BE2C (cell line): ENCODE measurements around the gene EIF3A.

Experiments used
- DNase-seq: peaks from one replicate; pipeline ENCODE4 v3.0.0-alpha.2; 2020
- H3K27me3 ChIP-seq: fragments of 250-450 bp; sonication (Bioruptor Pico); 2 replicates; pipeline ENCODE4 v1.5.1; 2020; ENCODE audit warnings: mild to moderate bottlenecking
- H3K36me3 ChIP-seq: fragments of 250-450 bp; sonication (Bioruptor Pico); 2 replicates; pipeline ENCODE4 v1.5.1; 2020; ENCODE audit warnings: mild to moderate bottlenecking
- H3K4me1 ChIP-seq: fragments of 250-450 bp; sonication (Bioruptor Pico); 2 replicates; pipeline ENCODE4 v1.5.1; 2020
- H3K4me3 ChIP-seq: 2 replicates; pipeline ENCODE4 v1.5.1; 2011; ENCODE audit warnings: low read depth, low read length
- H3K9me3 ChIP-seq: fragments of 250-450 bp; sonication (Bioruptor Pico); 2 replicates; pipeline ENCODE4 v1.5.1; 2020
- CTCF ChIP-seq: IDR thresholded peaks from 2 replicates; pipeline ENCODE4 v1.5.1; 2012; ENCODE audit warnings: mild to moderate bottlenecking, low read depth, low read length

Gene EIF3A

GRCh38 chr10:118994321-118994720 lies 86.3 kb downstream of the EIF3A start:
- no peak for TF ChIP-seq CTCF
- H3K27me3 ChIP-seq: no peaks in the 10 kb centered on the region

GRCh38 chr10:118993214-118993613 lies 87.4 kb downstream of the EIF3A start:
- DNase-seq: no peak
- TF ChIP-seq CTCF: no peak

More at GRCh38 chr10:118994321-118994720, 86.3 kb downstream of the EIF3A start:
- no peak overlapping the region for H3K4me3 ChIP-seq
- no peaks in the 10 kb centered on the region for H3K36me3 ChIP-seq
- DNase-seq: no peak
- H3K9me3 ChIP-seq: no peaks in the 10 kb centered on the region
- no peaks in the 10 kb centered on the region for H3K4me1 ChIP-seq

GRCh38 chr10:118992496-118992895 lies 88.1 kb downstream of the EIF3A start:
- TF ChIP-seq CTCF: no peak
- H3K4me1 ChIP-seq: no peaks in the 10 kb centered on the region
- no peaks in the 10 kb centered on the region for H3K9me3 ChIP-seq
- no peaks in the 10 kb centered on the region for H3K36me3 ChIP-seq
- DNase-seq: no peak
- no peak overlapping the region for H3K4me3 ChIP-seq
- no peaks in the 10 kb centered on the region for H3K27me3 ChIP-seq

More at GRCh38 chr10:118993214-118993613, 87.4 kb downstream of the EIF3A start:
- Histone ChIP-seq H3K9me3 (no peaks in the 10 kb centered on the region), H3K36me3 (no peaks in the 10 kb centered on the region), H3K4me1 (no peaks in the 10 kb centered on the region), H3K4me3 (no peak overlapping the region), H3K27me3 (no peaks in the 10 kb centered on the region)

GRCh38 chr10:118990326-118990725 lies 90.3 kb downstream of the EIF3A start:
- TF ChIP-seq CTCF: no peak
- Histone ChIP-seq H3K9me3 (no peaks in the 10 kb centered on the region), H3K36me3 (no peaks in the 10 kb centered on the region), H3K4me3 (no peak overlapping the region), H3K27me3 (no peaks in the 10 kb centered on the region), H3K4me1 (no peaks in the 10 kb centered on the region)
- no peak for DNase-seq

GRCh38 chr10:118986815-118987790 lies 93.5 kb downstream of the EIF3A start:
- H3K9me3 ChIP-seq: no peaks in the 10 kb centered on the region
- DNase-seq: no peak
- H3K4me3 ChIP-seq: no peak overlapping the region
- H3K27me3 ChIP-seq: no peaks in the 10 kb centered on the region
- H3K4me1 ChIP-seq: 0 out of 2 replicates have a peak, but pooled peaks cover 3% of the 10 kb centered on the region
- TF ChIP-seq CTCF: no peak
- H3K36me3 ChIP-seq: no peaks in the 10 kb centered on the region

GRCh38 chr10:118985576-118985975 lies 95.0 kb downstream of the EIF3A start:
- TF ChIP-seq CTCF: no peak
- Histone ChIP-seq H3K27me3 (no peaks in the 10 kb centered on the region), H3K4me3 (no peak overlapping the region), H3K4me1 (0 out of 2 replicates have a peak, but pooled peaks cover 3% of the 10 kb centered on the region), H3K9me3 (no peaks in the 10 kb centered on the region), H3K36me3 (no peaks in the 10 kb centered on the region)
- DNase-seq: no peak
